H9 (cell line): ENCODE data around the gene HPSE. TPM values are rescaled to one million over a fixed set of nuclear protein-coding genes. Genes with fewer than 3 reads are reported as not detected.

ENCODE experiments used
- DNase-seq: peaks from one replicate; pipeline ENCODE4 v3.0.0-alpha.2; 2017
- H2AFZ ChIP-seq: one replicate; pipeline ENCODE4 v1.6.1; 2013; ENCODE audit warnings: mild to moderate bottlenecking, low read length, control low read depth, moderate library complexity
- H2AK5ac ChIP-seq: 2 replicates; pipeline ENCODE4 v1.6.1; 2013; ENCODE audit warnings: low read length, control low read depth, mixed read lengths; ENCODE audit not compliant: insufficient read length
- H2BK120ac ChIP-seq: one replicate; pipeline ENCODE4 v1.6.1; 2013; ENCODE audit warnings: low read depth, mild to moderate bottlenecking, low read length, control low read depth, inconsistent platforms; ENCODE audit not compliant: poor library complexity, severe bottlenecking
- H2BK12ac ChIP-seq: 2 replicates; pipeline ENCODE4 v1.6.1; 2013; ENCODE audit warnings: low read length, control low read depth, mixed read lengths, low read depth; ENCODE audit not compliant: insufficient read length
- H2BK15ac ChIP-seq: 2 replicates; pipeline ENCODE4 v1.6.1; 2013; ENCODE audit warnings: low read depth, low read length, control low read depth
- H2BK20ac ChIP-seq: one replicate; pipeline ENCODE4 v1.6.1; 2013; ENCODE audit warnings: low read depth, mild to moderate bottlenecking, low read length, control low read depth, inconsistent platforms; ENCODE audit not compliant: poor library complexity, severe bottlenecking
- H2BK5ac ChIP-seq: 2 replicates; pipeline ENCODE4 v1.6.1; 2013; ENCODE audit warnings: low read length, control low read depth, mixed read lengths; ENCODE audit not compliant: insufficient read length
- H3K14ac ChIP-seq: 2 replicates; pipeline ENCODE4 v1.6.1; 2013; ENCODE audit warnings: low read length, control low read depth; ENCODE audit not compliant: insufficient read depth
- H3K18ac ChIP-seq: 2 replicates; pipeline ENCODE4 v1.6.1; 2013; ENCODE audit warnings: low read depth, mild to moderate bottlenecking, mixed read lengths, low read length, control low read depth; ENCODE audit not compliant: insufficient read length
- H3K23ac ChIP-seq: 2 replicates; pipeline ENCODE4 v1.6.1; 2013; ENCODE audit warnings: low read length, control low read depth, mixed read lengths, low read depth; ENCODE audit not compliant: insufficient read length
- H3K23me2 ChIP-seq: 2 replicates; pipeline ENCODE4 v1.6.1; 2013; ENCODE audit warnings: low read depth, mild to moderate bottlenecking, mixed read lengths, low read length, control low read depth; ENCODE audit not compliant: insufficient read length, poor library complexity, severe bottlenecking
- H3K27ac ChIP-seq: 2 replicates; pipeline ENCODE4 v1.5.1; 2013; ENCODE audit warnings: low read length, control low read depth, mixed read lengths, low read depth; ENCODE audit not compliant: insufficient read length
- H3K27me3 ChIP-seq: 2 replicates; pipeline ENCODE4 v1.6.1; 2013; ENCODE audit warnings: low read length, control low read depth, inconsistent platforms; ENCODE audit not compliant: insufficient read depth
- H3K4ac ChIP-seq: 2 replicates; pipeline ENCODE4 v1.6.1; 2013; ENCODE audit warnings: low read depth, mild to moderate bottlenecking, control low read depth, inconsistent platforms, low read length, moderate library complexity
- H3K4me1 ChIP-seq: 2 replicates; pipeline ENCODE4 v1.6.1; 2013; ENCODE audit warnings: low read length, control low read depth, inconsistent platforms; ENCODE audit not compliant: insufficient read depth
- H3K4me2 ChIP-seq: 2 replicates; pipeline ENCODE4 v1.6.1; 2013; ENCODE audit warnings: low read length, control low read depth, mixed read lengths; ENCODE audit not compliant: insufficient read length, insufficient read depth
- H3K56ac ChIP-seq: 2 replicates; pipeline ENCODE4 v1.6.1; 2013; ENCODE audit warnings: low read depth, mild to moderate bottlenecking, mixed read lengths, low read length, control low read depth; ENCODE audit not compliant: insufficient read length
- H3K79me1 ChIP-seq: 2 replicates; pipeline ENCODE4 v1.6.1; 2013; ENCODE audit warnings: low read depth, mild to moderate bottlenecking, moderate library complexity, low read length, control low read depth, inconsistent platforms; ENCODE audit not compliant: insufficient read depth, poor library complexity, severe bottlenecking
- H3K79me2 ChIP-seq: 2 replicates; pipeline ENCODE4 v1.6.1; 2013; ENCODE audit warnings: low read length, control low read depth, inconsistent platforms; ENCODE audit not compliant: insufficient read depth
- H3K9ac ChIP-seq: 2 replicates; pipeline ENCODE4 v1.6.1; 2013; ENCODE audit warnings: low read length, control low read depth, mixed read lengths; ENCODE audit not compliant: insufficient read length; ENCODE audit errors: extremely low read depth
- H3K9me3 ChIP-seq: one replicate; pipeline ENCODE4 v1.6.1; 2013; ENCODE audit warnings: low read depth, low read length, inconsistent platforms; ENCODE audit not compliant: control insufficient read depth
- H3T11ph ChIP-seq: one replicate; pipeline ENCODE4 v1.6.1; 2013; ENCODE audit warnings: mild to moderate bottlenecking, low read length, control low read depth, inconsistent platforms
- H4K20me1 ChIP-seq: one replicate; pipeline ENCODE4 v1.6.1; 2013; ENCODE audit not compliant: control insufficient read depth, insufficient read length, insufficient read depth
- H4K5ac ChIP-seq: 2 replicates; pipeline ENCODE4 v1.6.1; 2013; ENCODE audit warnings: low read depth, mild to moderate bottlenecking, mixed read lengths, low read length, control low read depth; ENCODE audit not compliant: insufficient read length
- H4K8ac ChIP-seq: replicated peaks from 2 replicates; pipeline ENCODE4 v1.6.1; 2013; ENCODE audit warnings: low read length, control low read depth, mixed read lengths, low read depth; ENCODE audit not compliant: insufficient read length
- H4K91ac ChIP-seq: 2 replicates; pipeline ENCODE4 v1.6.1; 2013; ENCODE audit warnings: low read depth, mild to moderate bottlenecking, moderate library complexity, mixed read lengths, low read length, control low read depth; ENCODE audit not compliant: insufficient read length
- H3K27ac Mint-ChIP-seq, 3 experiments: 2 replicates in 2 of 3; 3 replicates in 1 of 3; pipeline ENCODE4 v1.8.0; 2020 to 2021; ENCODE audit warnings: mixed read lengths in 3 of 3, mild to moderate bottlenecking in 1 of 3, moderate library complexity in 1 of 3
- H3K27me3 Mint-ChIP-seq: 2 replicates; pipeline ENCODE4 v1.8.0; 2021; ENCODE audit warnings: low read depth, mild to moderate bottlenecking, moderate library complexity, mixed read lengths
- H3K36me3 Mint-ChIP-seq, 3 experiments: 2 replicates in 2 of 3; 3 replicates in 1 of 3; pipeline ENCODE4 v1.8.0; 2020 to 2021; ENCODE audit warnings: low read depth in 3 of 3, mixed read lengths in 3 of 3; ENCODE audit not compliant: insufficient read depth in 1 of 3
- H3K4me1 Mint-ChIP-seq, 2 experiments: 2 replicates each; pipeline ENCODE4 v1.8.0; 2020; ENCODE audit warnings: mixed read lengths in 2 of 2
- H3K4me3 Mint-ChIP-seq, 2 experiments: 2 replicates in 1 of 2; 3 replicates in 1 of 2; pipeline ENCODE4 v1.8.0; 2020 to 2021; ENCODE audit warnings: mild to moderate bottlenecking in 2 of 2, mixed read lengths in 2 of 2, moderate library complexity in 1 of 2
- H3K9me3 Mint-ChIP-seq, 2 experiments: 2 replicates in 1 of 2; 3 replicates in 1 of 2; pipeline ENCODE4 v1.8.0; 2020; ENCODE audit warnings: mild to moderate bottlenecking in 2 of 2, mixed read lengths in 2 of 2, moderate library complexity in 1 of 2
- WGBS: extraction: QIAGEN DNeasy Blood & Tissue Kit; methylation state at CpG from one replicate; pipeline ENCODE4 v1.1.7; 2013; ENCODE audit warnings: missing lambda C conversion rate, low lambda C conversion rate, mixed read lengths; ENCODE audit not compliant: insufficient read length; ENCODE audit errors: extremely low coverage; 5-methylcytosine and 5-hydroxymethylcytosine counted together
- total RNA-seq: library from RNA; stranded (reverse); gene quantifications from 2 replicates; pipeline ENCODE4 v1.2.1, GENCODE V29; 2021
- TF ChIP-seq, protein P1 (sequence below): fragments of 200-600 bp; sonication (generic); conservative IDR thresholded peaks from 3 replicates; pipeline ENCODE4 v1.8.0; 2021; ENCODE audit warnings: antibody characterized with exemption, mild to moderate bottlenecking

HPSE gene
- total RNA-seq, 1 experiment from 2014 or later = 2.0 TPM

DNA sequence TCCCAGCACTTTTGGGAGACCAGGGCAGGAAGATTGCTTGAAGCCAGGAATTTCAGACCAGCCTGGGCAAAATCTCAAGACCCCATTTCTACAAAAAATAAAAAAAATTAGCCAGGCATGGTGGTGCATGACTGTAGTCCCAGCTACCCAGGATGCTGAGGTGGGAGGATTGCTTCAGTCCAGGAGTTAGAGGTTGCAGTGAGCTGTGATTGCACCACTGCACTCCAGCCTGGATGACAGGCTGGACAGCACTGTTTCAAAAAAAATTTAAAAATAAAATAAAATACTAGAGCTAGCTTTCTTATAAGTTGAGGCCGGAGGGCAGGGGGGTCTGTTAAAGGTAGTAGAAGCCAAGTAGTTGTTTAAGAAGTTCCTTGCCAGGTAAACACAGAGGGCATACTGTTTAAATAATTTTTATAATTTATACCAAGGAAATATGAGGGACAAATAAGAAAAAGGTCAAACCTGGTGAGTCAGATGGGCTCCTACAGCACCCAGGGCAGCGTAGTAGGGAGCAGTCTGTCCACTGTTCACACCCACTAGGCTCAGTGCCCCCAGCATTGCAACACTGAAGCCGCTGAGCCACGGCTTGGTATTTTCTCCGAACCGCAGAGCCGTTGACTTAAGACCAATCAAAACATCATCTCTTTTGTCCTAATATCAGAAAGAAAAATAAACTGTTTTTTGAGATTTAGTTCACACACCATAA, 67.4 kb downstream of the HPSE start:
- Histone ChIP-seq H3K23me2 (no peaks in the 10 kb centered on the region), H3K4me2 (no peak overlapping the region), H3K27ac (no peak overlapping the region), H3K56ac (no peak overlapping the region), H3K4me1 (no peaks in the 10 kb centered on the region), H2BK5ac (no peak overlapping the region), H4K8ac (no peak overlapping the region), H2AFZ (no peak overlapping the region), H3K27me3 (no peaks in the 10 kb centered on the region), H3K14ac (no peak overlapping the region), H4K20me1 (no peaks in the 10 kb centered on the region), H4K5ac (no peak overlapping the region), H3K18ac (no peak overlapping the region), H2BK15ac (no peak overlapping the region), H2AK5ac (no peak overlapping the region), H3K79me1 (no peaks in the 10 kb centered on the region), H2BK12ac (no peak overlapping the region), H3K9me3 (no peaks in the 10 kb centered on the region), H3K23ac (no peak overlapping the region), H4K91ac (no peak overlapping the region), H3K9ac (no peak overlapping the region), H2BK20ac (no peak overlapping the region), H3T11ph (no peak overlapping the region), H3K79me2 (no peaks in the 10 kb centered on the region), H3K4ac (no peak overlapping the region), H2BK120ac (no peak overlapping the region)
- TF ChIP-seq, protein P1, sequence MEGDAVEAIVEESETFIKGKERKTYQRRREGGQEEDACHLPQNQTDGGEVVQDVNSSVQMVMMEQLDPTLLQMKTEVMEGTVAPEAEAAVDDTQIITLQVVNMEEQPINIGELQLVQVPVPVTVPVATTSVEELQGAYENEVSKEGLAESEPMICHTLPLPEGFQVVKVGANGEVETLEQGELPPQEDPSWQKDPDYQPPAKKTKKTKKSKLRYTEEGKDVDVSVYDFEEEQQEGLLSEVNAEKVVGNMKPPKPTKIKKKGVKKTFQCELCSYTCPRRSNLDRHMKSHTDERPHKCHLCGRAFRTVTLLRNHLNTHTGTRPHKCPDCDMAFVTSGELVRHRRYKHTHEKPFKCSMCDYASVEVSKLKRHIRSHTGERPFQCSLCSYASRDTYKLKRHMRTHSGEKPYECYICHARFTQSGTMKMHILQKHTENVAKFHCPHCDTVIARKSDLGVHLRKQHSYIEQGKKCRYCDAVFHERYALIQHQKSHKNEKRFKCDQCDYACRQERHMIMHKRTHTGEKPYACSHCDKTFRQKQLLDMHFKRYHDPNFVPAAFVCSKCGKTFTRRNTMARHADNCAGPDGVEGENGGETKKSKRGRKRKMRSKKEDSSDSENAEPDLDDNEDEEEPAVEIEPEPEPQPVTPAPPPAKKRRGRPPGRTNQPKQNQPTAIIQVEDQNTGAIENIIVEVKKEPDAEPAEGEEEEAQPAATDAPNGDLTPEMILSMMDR = no peak
- Mint-ChIP-seq H3K9me3 (no peaks in the 10 kb centered on the region), H3K27ac (no peak overlapping the region), H3K27me3 (no peaks in the 10 kb centered on the region), H3K4me1 (no peaks in the 10 kb centered on the region), H3K4me3 (no peak overlapping the region), H3K36me3 (peaks cover 0 to 30% (median 19%) of the 10 kb centered on the region in 3 experiments; a peak in 5 of 7 replicates)
- DNase-seq = no peak
- WGBS = no CpG with 5 or more reads among the region's 7 CpGs
